ENCODE measurements around the gene RAB36. TPM values are rescaled to one million over a fixed set of nuclear protein-coding genes. Genes with fewer than 3 reads are reported as not detected.

RAB36 gene
- 1.4 and 1.8 TPM in 2 replicates for total RNA-seq (ENCODE audit: low replicate concordance)

GRCh38 chr22:23144932-23145877 lies at the start of gene RAB36:
Gene RAB36 (plus strand): TSS chr22:23145477. CDS start chr22:23146617, 1,140 bp downstream.

GRCh38 chr22:23180301-23180892 lies 35.1 kb downstream of the RAB36 start, which contains the start of gene BCR:
Gene BCR (plus strand): TSS chr22:23180509. CDS start chr22:23180961, 452 bp downstream.

Other genes starting within 250 kb of the RAB36 start
- 0.30 and 1.3 TPM in 2 replicates for gene GNAZ, start 75.0 kb upstream of the RAB36 start, total RNA-seq (ENCODE audit: low replicate concordance)
- 0.23 TPM in 1 of 2 replicates, not detected in the other for gene RSPH14, start 3.5 kb upstream of the RAB36 start, total RNA-seq (ENCODE audit: low replicate concordance)
- 58.6 and 131 TPM in 2 replicates for gene BCR, start 35.0 kb downstream of the RAB36 start, total RNA-seq (ENCODE audit: low replicate concordance)

Measured in smooth muscle cell of the coronary artery (primary cell).